ENCODE data around the gene PRMT9.

DNA sequence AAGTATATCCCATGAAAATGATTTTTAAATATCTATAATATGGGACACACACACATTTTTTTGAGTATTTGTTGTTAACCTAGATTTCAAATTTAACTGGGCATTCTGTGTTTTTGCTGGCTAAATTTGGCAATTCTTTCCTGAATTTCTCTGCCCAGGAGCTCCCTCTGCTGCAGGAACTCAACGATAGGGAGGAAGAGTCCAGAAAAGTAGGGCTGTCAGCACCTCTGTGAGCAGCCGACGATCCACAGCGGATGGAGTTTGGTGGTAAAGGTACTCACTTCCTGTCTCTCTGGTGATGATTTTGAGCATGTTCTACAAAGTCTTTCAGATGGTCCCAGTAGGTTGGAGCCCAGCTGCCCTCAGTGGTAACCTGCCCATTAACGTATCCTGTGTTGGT, 89.9 kb downstream of the PRMT9 start:
- no peak for TF ChIP-seq YY1 (IDR thresholded peaks at IDR 0.05; ENCODE audit: insufficient read depth, insufficient read length)
- no peak for TF ChIP-seq ZNF274 (IDR thresholded peaks at IDR 0.05; ENCODE audit: low read depth, low read length)
